K562 (cell line): ENCODE data around the gene OLIG1. TPM values are rescaled to one million over a fixed set of nuclear protein-coding genes. Genes with fewer than 3 reads are reported as not detected.

ENCODE experiments used
- ATAC-seq: fragments of 200-7000 bp; cut with Tn5 transposase; 3 replicates; pipeline ENCODE4 v1.9.1; 2020; ENCODE audit warnings: moderate library complexity
- BruUV-seq: library from RNA; stranded (reverse); fragments of 400-500 nt; replicated peaks from 2 replicates; lab custom pipeline; 2021; lab: Mats Ljungman, UMichigan
- CTCF ChIA-PET: fragments of 300-600 bp; formaldehyde crosslinking; extraction: SDS; loops from one replicate; lab custom pipeline; 2021; ENCODE audit warnings: low intra/inter-chr PET ratio; lab: Yijun Ruan, JAX
- POLR2A ChIA-PET: fragments of 300-600, 350-650 bp; sonication (Branson Sonifier 250); formaldehyde crosslinking; extraction: SDS; loops from one replicate; lab custom pipeline; 2021; ENCODE audit warnings: antibody characterized with exemption, inconsistent platforms; lab: Yijun Ruan, JAX
- DNase-seq, 4 experiments: peaks; one replicate each; pipeline versions ENCODE4 v3.0.0 to v3.0.0-alpha.2; 2011 to 2018; ENCODE audit warnings: low spot score in 3 of 4, mixed read lengths in 3 of 4; ENCODE audit errors: extremely low read depth in 1 of 4
- FAIRE-seq: peaks from 2 replicates; lab custom pipeline; 2011; peaks lifted over from hg19 to GRCh38; lab: Jason Lieb, UNC
- H2AFZ ChIP-seq: 2 replicates; pipeline ENCODE4 v1.6.0; 2011; ENCODE audit warnings: low read depth, low read length, control low read depth, inconsistent platforms
- H3K27ac ChIP-seq: fragments of 200-600 bp; 3 replicates; pipeline ENCODE4 v1.8.0; 2011; ENCODE audit warnings: low read depth, mild to moderate bottlenecking, control low read depth, inconsistent platforms, low read length, moderate library complexity, mixed read lengths; ENCODE audit errors: extremely low read depth
- H3K27me3 ChIP-seq, 2 experiments: fragments of 300-600 bp in 1 of 2; 2 replicates in 1 of 2; 3 replicates in 1 of 2; pipeline versions ENCODE4 v1.6.0 to v1.8.0; 2011; ENCODE audit warnings: inconsistent platforms in 2 of 2, low read length in 2 of 2, mild to moderate bottlenecking in 1 of 2, mixed read lengths in 1 of 2, moderate library complexity in 1 of 2; ENCODE audit not compliant: control insufficient read depth in 2 of 2, insufficient read depth in 2 of 2
- H3K36me3 ChIP-seq: fragments of 300-600 bp; 3 replicates; pipeline ENCODE4 v1.8.0; 2011; ENCODE audit warnings: mild to moderate bottlenecking, low read length, inconsistent platforms; ENCODE audit not compliant: control insufficient read depth, insufficient read depth
- H3K4me1 ChIP-seq, 2 experiments: fragments of 200-600 bp in 1 of 2; replicated peaks in 1 of 2; 2 replicates in 1 of 2; 3 replicates in 1 of 2; pipeline versions ENCODE4 v1.5.1 to v1.8.0; 2011; ENCODE audit warnings: inconsistent platforms in 2 of 2, low read length in 2 of 2, mild to moderate bottlenecking in 1 of 2, mixed read lengths in 1 of 2, moderate library complexity in 1 of 2; ENCODE audit not compliant: control insufficient read depth in 2 of 2, insufficient read depth in 2 of 2
- H3K4me2 ChIP-seq: 2 replicates; pipeline ENCODE4 v1.6.1; 2011; ENCODE audit warnings: low read length, control low read depth, inconsistent platforms, mixed read lengths; ENCODE audit not compliant: insufficient read depth
- H3K4me3 ChIP-seq: fragments of 200-600 bp; sonication (generic), shearing (Covaris generic); 2 replicates; pipeline ENCODE4 v1.5.1; 2016; ENCODE audit warnings: control low read depth, inconsistent platforms
- H3K79me2 ChIP-seq: fragments of 200-600 bp; 3 replicates; pipeline ENCODE4 v1.8.0; 2011; ENCODE audit warnings: low read length, inconsistent platforms; ENCODE audit not compliant: control insufficient read depth, insufficient read depth
- H3K9ac ChIP-seq, 2 experiments: 2 replicates each; pipeline versions ENCODE4 v1.6.0 to v1.6.1; 2011; ENCODE audit warnings: low read depth in 2 of 2, low read length in 2 of 2, control low read depth in 1 of 2, inconsistent platforms in 1 of 2, mild to moderate bottlenecking in 1 of 2, mixed read lengths in 1 of 2; ENCODE audit not compliant: insufficient read depth in 1 of 2
- H3K9me1 ChIP-seq: one replicate; pipeline ENCODE4 v1.6.0; 2011; ENCODE audit warnings: inconsistent platforms, mild to moderate bottlenecking, low read length, moderate library complexity; ENCODE audit not compliant: control insufficient read depth, insufficient read depth
- H3K9me3 ChIP-seq: replicated peaks from 2 replicates; pipeline ENCODE4 v1.5.1; 2011; ENCODE audit warnings: low read depth, low read length, inconsistent platforms; ENCODE audit not compliant: control insufficient read depth, insufficient read depth
- H4K20me1 ChIP-seq: replicated peaks from 2 replicates; pipeline ENCODE4 v1.6.1; 2011; ENCODE audit warnings: low read length, inconsistent platforms, mixed read lengths; ENCODE audit not compliant: control insufficient read depth, insufficient read depth
- ATF4 ChIP-seq: fragments of 450-650 bp; formaldehyde crosslinking; IDR thresholded peaks from 2 replicates; pipeline ENCODE4 v1.4.0; 2022; ENCODE audit warnings: mild to moderate bottlenecking, moderate library complexity
- CEBPG ChIP-seq, 3 experiments: fragments of 200-800 bp in 1 of 3; sonication (Bioruptor generic) in 1 of 3; sonication (generic) in 1 of 3; formaldehyde crosslinking in 1 of 3; IDR thresholded peaks in 2 of 3; conservative IDR thresholded peaks in 1 of 3; 2 replicates each; pipeline versions ENCODE4 v1.6.1 to v1.8.0; 2016 to 2022; ENCODE audit warnings: missing compliant biosample characterization in 2 of 3, missing genetic modification characterization in 2 of 3, mild to moderate bottlenecking in 1 of 3, missing genetic modification reagents in 1 of 3
- CHD1 ChIP-seq: fragments of 200-600 bp; sonication (generic); IDR thresholded peaks from one replicate; pipeline ENCODE4 v1.6.1; 2012; ENCODE audit warnings: mild to moderate bottlenecking, moderate library complexity, low read length, inconsistent platforms
- GMEB1 ChIP-seq: fragments of 250-450 bp; sonication (Bioruptor Pico); IDR thresholded peaks from 2 replicates; pipeline ENCODE4 v1.4.0; 2020; ENCODE audit warnings: mild to moderate bottlenecking
- HINFP ChIP-seq: fragments of 450-650 bp; conservative IDR thresholded peaks from 2 replicates; pipeline ENCODE4 v1.6.1; 2016; ENCODE audit warnings: missing genetic modification characterization, low read depth, mild to moderate bottlenecking, control low read depth, missing compliant biosample characterization
- NKRF ChIP-seq: fragments of 450-650 bp; IDR thresholded peaks from 2 replicates; pipeline ENCODE4 v1.6.1; 2016; ENCODE audit warnings: borderline replicate concordance
- NR4A1 ChIP-seq, 2 experiments: fragments of 250-450 bp in 1 of 2; fragments of 450-650 bp in 1 of 2; sonication (Bioruptor Pico) in 1 of 2; IDR thresholded peaks; 2 replicates each; pipeline versions ENCODE4 v1.4.0 to v1.6.1; 2016 to 2020; ENCODE audit warnings: mild to moderate bottlenecking in 2 of 2, missing compliant biosample characterization in 1 of 2, missing genetic modification characterization in 1 of 2, moderate library complexity in 1 of 2
- PYGO2 ChIP-seq: fragments of 450-650 bp; IDR thresholded peaks from 2 replicates; pipeline ENCODE4 v1.6.1; 2016; ENCODE audit warnings: mild to moderate bottlenecking, missing genetic modification characterization, moderate library complexity, missing compliant biosample characterization
- U2AF1 ChIP-seq: fragments of 200-400 bp; formaldehyde crosslinking; optimal IDR thresholded peaks from 2 replicates; pipeline ENCODE3; 2017; ENCODE audit warnings: mild to moderate bottlenecking, low read depth, low read length, moderate library complexity
- ZBTB8A ChIP-seq: fragments of 450-650 bp; IDR thresholded peaks from 2 replicates; pipeline ENCODE4 v1.6.1; 2018; ENCODE audit warnings: mild to moderate bottlenecking, moderate library complexity; ENCODE audit not compliant: partially characterized antibody
- ZC3H11A ChIP-seq: IDR thresholded peaks from 2 replicates; pipeline ENCODE4 v1.6.1; 2012; ENCODE audit warnings: low read depth, low read length, improper control_type of control experiment
- ZNF263 ChIP-seq: sonication (generic); formaldehyde crosslinking; IDR thresholded peaks from 2 replicates; pipeline ENCODE4 v1.8.0; 2022; ENCODE audit warnings: mild to moderate bottlenecking, missing genetic modification reagents, borderline replicate concordance
- ZZZ3 ChIP-seq: fragments of 450-650 bp; IDR thresholded peaks from 2 replicates; pipeline ENCODE4 v1.6.1; 2016; ENCODE audit warnings: antibody characterized with exemption, mild to moderate bottlenecking, moderate library complexity
- WGBS: fragments of 100-300 bp; shearing (Covaris generic); methylation state at CpG from one replicate; pipeline ENCODE4 v1.1.6; 2016; ENCODE audit warnings: low coverage, mixed read lengths; ENCODE audit not compliant: insufficient coverage; ENCODE audit errors: missing lambda C conversion rate; 5-methylcytosine and 5-hydroxymethylcytosine counted together
- in situ Hi-C: fragments of 300-500 bp; cut with MboI; formaldehyde crosslinking; loops from 4 replicates; pipeline ENCODE4 v1.15.0; 2018; ENCODE audit warnings: inconsistent platforms, mixed read lengths
- intact Hi-C: fragments of 100-400 bp; cut with micrococcal nuclease; formaldehyde crosslinking; loops from 2 replicates; pipeline ENCODE4 v1.14.2; 2022
- polyA plus RNA-seq, 8 experiments: library from polyadenylated mRNA; depleted of rRNA in 4 of 8; stranded (reverse) in 5 of 8; unstranded in 3 of 8; fragments of >200 nt; fragmentation: Nextera tagmentation in 2 of 8; fragmentation: Illumina TruSeq in 1 of 8; extraction: Ambion mirVana in 2 of 8; extraction: Trizol in 1 of 8; gene quantifications; 2 replicates each; pipeline versions ENCODE4 v1.2.1 to v1.2.3, GENCODE V29; 2011 to 2014; ENCODE audit warnings: inconsistent platforms in 1 of 8, missing spikeins in 1 of 8
- total RNA-seq, 7 experiments: library from RNA; depleted of rRNA in 6 of 7; stranded (reverse); fragments of >200 nt in 6 of 7; fragmentation: Illumina TruSeq in 2 of 7; extraction: Trizol in 2 of 7; gene quantifications; 2 replicates each; pipeline versions ENCODE4 v1.2.1 to v1.2.3, GENCODE V29; 2011 to 2021; ENCODE audit warnings: low replicate concordance in 1 of 7

Gene OLIG1
- total and polyA plus RNA-seq, 9 of the 15 experiments (the other 6 are each of a cell fraction or from before 2014, with no cell fraction given) = not detected

- DNase-seq = no peak
- no peaks in the 10 kb centered on the region for H3K36me3 ChIP-seq
- WGBS = under 1% methylated on average over 5 of the region's 5 CpGs
- H3K4me3 ChIP-seq = no peak overlapping the region
- FAIRE-seq = no peak
- CTCF ChIA-PET = interaction anchor here (0.6 kb wide), 1 partner anchor 347 kb away, joined by 3 read pairs; no protein-coding TSS in a partner anchor
- no peaks in the 10 kb centered on the region for H3K9me1 ChIP-seq
- no peak overlapping the region for H3K4me2 ChIP-seq
- POLR2A ChIA-PET = interaction anchor here (1.6 kb wide), 1 partner anchor 23 kb away, joined by 3 read pairs; no protein-coding TSS in a partner anchor
- H3K9ac ChIP-seq = no peak overlapping the region
- H3K9me3 ChIP-seq = no peaks in the 10 kb centered on the region
- H3K27me3 ChIP-seq = peaks cover 19 to 41% of the 10 kb centered on the region in 2 experiments
- no TSS peak for BruUV-seq
- no peaks in the 10 kb centered on the region for H3K79me2 ChIP-seq
- H3K27ac ChIP-seq = no peak overlapping the region
- intact Hi-C loops (no loop called here), in situ Hi-C loops (no loop called here)
- H4K20me1 ChIP-seq = 0 out of 2 replicates have a peak, but pooled peaks cover 5% of the 10 kb centered on the region
- H3K4me1 ChIP-seq = no peaks in the 10 kb centered on the region
- no peak for ATAC-seq
- H2AFZ ChIP-seq = no peak overlapping the region
- TF ChIP-seq NR4A1 (CRISPR knock-in tag; IDR thresholded peaks at IDR 0.05) (no peak), NR4A1 (tag; IDR thresholded peaks at IDR 0.05) (no peak), U2AF1 (no peak), PYGO2 (tag) (no peak), ATF4 (CRISPR knock-in tag) (no peak), ZBTB8A (no peak), ZNF263 (CRISPR knock-in tag) (no peak), ZZZ3 (no peak), GMEB1 (CRISPR knock-in tag) (no peak), ZC3H11A (no peak), HINFP (tag) (no peak), CHD1 (no peak), NKRF (no peak), CEBPG (CRISPR knock-in tag; IDR thresholded peaks at IDR 0.05) (no peak), CEBPG (tag; conservative IDR thresholded peaks at IDR 0.05 in 1 of 2, IDR thresholded peaks at IDR 0.05 in 1 of 2) (no peak)
Observed at GRCh38 chr21:33088384-33088783, 18.4 kb downstream of the OLIG1 start.
